GM04504 (cell line): ENCODE measurements around the gene VASH1.
A peak's percentile ranks its signal among the peaks of the same experiment; 100 is the strongest.

Experiments used
- DNase-seq: peaks from one replicate; pipeline ENCODE4 v3.0.0-alpha.2; 2012; ENCODE audit warnings: low read depth

Gene VASH1

GRCh38 chr14:76772300-76773187 is 11.3 kb downstream of the VASH1 start:
- no peak for DNase-seq

GRCh38 chr14:76773188-76773885 is 12.1 kb downstream of the VASH1 start:
- DNase-seq, result peak; percentile 55

GRCh38 chr14:76773956-76774820 is 12.9 kb downstream of the VASH1 start:
- DNase-seq, result no peak

GRCh38 chr14:76774821-76775694 is 13.8 kb downstream of the VASH1 start:
- DNase-seq, result no peak

- DNase-seq, result no peak
Measured at GRCh38 chr14:76775695-76776427, 14.6 kb downstream of the VASH1 start.

GRCh38 chr14:76776428-76777251 is 15.4 kb downstream of the VASH1 start:
- no peak for DNase-seq

- no peak for DNase-seq
Measured at GRCh38 chr14:76777721-76778120, 16.5 kb downstream of the VASH1 start.

GRCh38 chr14:76778546-76779215 is 17.4 kb downstream of the VASH1 start:
- DNase-seq, result no peak

GRCh38 chr14:76779221-76780057 is 18.2 kb downstream of the VASH1 start:
- DNase-seq, result no peak

GRCh38 chr14:76780058-76780345 is 18.7 kb downstream of the VASH1 start:
- DNase-seq, result no peak

- DNase-seq, result no peak
Measured at GRCh38 chr14:76780360-76780759, 19.1 kb downstream of the VASH1 start.

GRCh38 chr14:76780875-76781647 is 19.8 kb downstream of the VASH1 start:
- no peak for DNase-seq

- no peak for DNase-seq
Measured at GRCh38 chr14:76781648-76782051, 20.4 kb downstream of the VASH1 start.

GRCh38 chr14:76782115-76782884 is 21.0 kb downstream of the VASH1 start:
- DNase-seq, result no peak

- no peak for DNase-seq
Measured at GRCh38 chr14:76782885-76783566, 21.8 kb downstream of the VASH1 start.

GRCh38 chr14:76784266-76784874 is 23.1 kb downstream of the VASH1 start:
- DNase-seq, result no peak
